Measurements from ENCODE around the gene CADM3. TPM values are rescaled to one million over a fixed set of nuclear protein-coding genes. Genes with fewer than 3 reads are reported as not detected.

Gene CADM3
- polyA plus RNA-seq, 1 donor = 0.20 TPM

GRCh38 chr1:159205225-159205624 lies 33.8 kb downstream of the CADM3 start:
- DNase-seq = no peak

GRCh38 chr1:159206110-159206509 lies 34.7 kb downstream of the CADM3 start:
- DNase-seq = no peak

- no peak for DNase-seq
Measured at GRCh38 chr1:159207080-159207479, 35.7 kb downstream of the CADM3 start.

- no peak for DNase-seq
Measured at GRCh38 chr1:159207774-159208173, 36.4 kb downstream of the CADM3 start.

GRCh38 chr1:159208175-159208825 lies 36.9 kb downstream of the CADM3 start:
- DNase-seq = no peak

- DNase-seq = no peak
Measured at GRCh38 chr1:159209061-159209460, 37.6 kb downstream of the CADM3 start.

GRCh38 chr1:159211331-159212136 lies 40.1 kb downstream of the CADM3 start:
- no peak for DNase-seq

GRCh38 chr1:159212596-159212995 lies 41.2 kb downstream of the CADM3 start:
- no peak for DNase-seq

GRCh38 chr1:159214149-159214760 lies 42.8 kb downstream of the CADM3 start:
- peak; percentile 32 for DNase-seq

- no peak for DNase-seq
Measured at GRCh38 chr1:159218649-159219636, 47.5 kb downstream of the CADM3 start.

GRCh38 chr1:159222075-159222865 lies 50.9 kb downstream of the CADM3 start:
- no peak for DNase-seq

GRCh38 chr1:159223004-159223403 lies 51.6 kb downstream of the CADM3 start:
- DNase-seq = no peak

- DNase-seq = no peak
Measured at GRCh38 chr1:159228554-159228953, 57.1 kb downstream of the CADM3 start.

GRCh38 chr1:159229260-159229885 lies 58.0 kb downstream of the CADM3 start:
- no peak for DNase-seq

GRCh38 chr1:159229896-159230295 lies 58.5 kb downstream of the CADM3 start:
- no peak for DNase-seq

GRCh38 chr1:159239551-159240220 lies 68.3 kb downstream of the CADM3 start:
- no peak for DNase-seq

- DNase-seq = no peak
Measured at GRCh38 chr1:159247266-159247665, 75.9 kb downstream of the CADM3 start.

- DNase-seq = no peak
Measured at GRCh38 chr1:159248311-159248710, 76.9 kb downstream of the CADM3 start.

- DNase-seq = no peak
Measured at GRCh38 chr1:159250638-159251216, 79.3 kb downstream of the CADM3 start.

Measured in left kidney (tissue), 2 donors.